ENCODE results near the gene CNTNAP5. TPM values are rescaled to one million over a fixed set of nuclear protein-coding genes. Genes with fewer than 3 reads are reported as not detected.

Gene CNTNAP5
- total and polyA plus RNA-seq, 2 donors (not counting 3 experiments of a cell fraction or from before 2014, with no cell fraction given): not detected

DNA sequence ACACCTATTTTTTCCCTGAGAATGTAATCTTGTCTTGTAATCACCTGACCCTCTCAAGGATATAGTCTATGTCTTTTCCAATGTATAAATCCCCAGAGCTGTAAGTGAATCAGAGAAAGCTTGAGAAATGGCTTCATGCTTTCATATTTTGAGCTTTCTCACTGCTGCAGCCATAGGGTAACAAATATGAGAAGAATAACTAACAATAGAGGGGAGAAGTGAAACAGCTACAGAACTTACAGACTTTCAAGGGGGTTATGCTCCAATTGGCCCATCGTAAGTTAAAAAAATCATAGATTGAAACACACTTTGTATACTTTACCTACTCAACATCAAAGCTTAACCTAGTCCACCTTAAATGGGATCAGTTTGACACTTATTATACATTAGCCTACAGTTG lies 111.0 kb downstream of the CNTNAP5 start:
- Histone ChIP-seq H3K36me3 (ENCODE audit: control insufficient read depth in 2 of 2, extremely low read depth in 1 of 2, insufficient read depth in 2 of 2, low read length in 2 of 2) (no peaks in the 10 kb centered on the region), H3K9me1 (replicated peaks; ENCODE audit: control insufficient read depth, extremely low read depth, insufficient read depth, low read length) (no peaks in the 10 kb centered on the region), H3K4me1 (ENCODE audit: control insufficient read depth, extremely low read depth, insufficient read depth, low read length) (no peaks in the 10 kb centered on the region), H3K9me3 (replicated peaks; ENCODE audit: control insufficient read depth, insufficient read depth, low read length) (peaks cover 6% of the 10 kb centered on the region), H3K79me2 (ENCODE audit: control insufficient read depth, insufficient read depth, low read length) (no peaks in the 10 kb centered on the region), H3K9ac (replicated peaks; ENCODE audit: extremely low read depth, insufficient read depth, low read length) (no peak overlapping the region), H3K27ac (ENCODE audit: insufficient read depth, low read depth, low read length) (no peak overlapping the region), H3K4me3 (replicated peaks in 1 of 3; ENCODE audit: insufficient read depth in 1 of 3, low read depth in 1 of 3, low read length in 3 of 3) (no peak overlapping the region), H4K20me1 (replicated peaks; ENCODE audit: control insufficient read depth, extremely low read depth, insufficient read depth, low read length) (no peaks in the 10 kb centered on the region), H3K27me3 (ENCODE audit: control insufficient read depth in 2 of 2, insufficient read depth in 2 of 2, low read length in 2 of 2) (no peaks in the 10 kb centered on the region), H2AFZ (ENCODE audit: low read depth, low read length) (no peak overlapping the region), H3K4me2 (ENCODE audit: insufficient read depth, low read length) (no peak overlapping the region)
- FAIRE-seq (no peak), DNase-seq (ENCODE audit: low read depth, low spot score) (no peak)
- TF ChIP-seq FOS (IDR thresholded peaks at IDR 0.05; ENCODE audit: borderline replicate concordance, insufficient read depth, low read length) (no peak), POLR2AphosphoS5 (IDR thresholded peaks at IDR 0.05; ENCODE audit: insufficient read depth, low read depth, low read length) (no peak), MYC (IDR thresholded peaks at IDR 0.05; ENCODE audit: low read depth, low read length) (no peak), EZH2 (IDR thresholded peaks at IDR 0.05; ENCODE audit: borderline replicate concordance, low read depth, low read length, severe bottlenecking) (no peak), JUN (IDR thresholded peaks at IDR 0.05; ENCODE audit: borderline replicate concordance, insufficient read depth, insufficient read length, low read depth) (no peak), POLR2A (IDR thresholded peaks at IDR 0.05; ENCODE audit: low read depth, low read length) (no peak), GATA2 (IDR thresholded peaks at IDR 0.05; ENCODE audit: insufficient read depth, insufficient read length, low read depth, low read length) (no peak)
- TF ChIP-seq, protein P1, sequence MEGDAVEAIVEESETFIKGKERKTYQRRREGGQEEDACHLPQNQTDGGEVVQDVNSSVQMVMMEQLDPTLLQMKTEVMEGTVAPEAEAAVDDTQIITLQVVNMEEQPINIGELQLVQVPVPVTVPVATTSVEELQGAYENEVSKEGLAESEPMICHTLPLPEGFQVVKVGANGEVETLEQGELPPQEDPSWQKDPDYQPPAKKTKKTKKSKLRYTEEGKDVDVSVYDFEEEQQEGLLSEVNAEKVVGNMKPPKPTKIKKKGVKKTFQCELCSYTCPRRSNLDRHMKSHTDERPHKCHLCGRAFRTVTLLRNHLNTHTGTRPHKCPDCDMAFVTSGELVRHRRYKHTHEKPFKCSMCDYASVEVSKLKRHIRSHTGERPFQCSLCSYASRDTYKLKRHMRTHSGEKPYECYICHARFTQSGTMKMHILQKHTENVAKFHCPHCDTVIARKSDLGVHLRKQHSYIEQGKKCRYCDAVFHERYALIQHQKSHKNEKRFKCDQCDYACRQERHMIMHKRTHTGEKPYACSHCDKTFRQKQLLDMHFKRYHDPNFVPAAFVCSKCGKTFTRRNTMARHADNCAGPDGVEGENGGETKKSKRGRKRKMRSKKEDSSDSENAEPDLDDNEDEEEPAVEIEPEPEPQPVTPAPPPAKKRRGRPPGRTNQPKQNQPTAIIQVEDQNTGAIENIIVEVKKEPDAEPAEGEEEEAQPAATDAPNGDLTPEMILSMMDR (IDR thresholded peaks at IDR 0.05; ENCODE audit: extremely low read depth in 1 of 2, insufficient read depth in 1 of 2, low read depth in 1 of 2, low read length in 2 of 2): no peak
- TF ChIP-seq, protein P2, sequence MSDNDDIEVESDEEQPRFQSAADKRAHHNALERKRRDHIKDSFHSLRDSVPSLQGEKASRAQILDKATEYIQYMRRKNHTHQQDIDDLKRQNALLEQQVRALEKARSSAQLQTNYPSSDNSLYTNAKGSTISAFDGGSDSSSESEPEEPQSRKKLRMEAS (IDR thresholded peaks at IDR 0.05; ENCODE audit: insufficient read depth, insufficient read length): no peak
- BruUV-seq (replicated peaks): no TSS peak
- dilution Hi-C loops (cut with MboI; ENCODE audit: extremely low pct_ligation_motif_present, low sequenced_read_pairs) (no loop called here), intact Hi-C loops (cut with micrococcal nuclease) (no loop called here)
- POLR2A ChIA-PET: no interaction called here
- CTCF ChIA-PET: no interaction called here

All from endothelial cell of umbilical vein (primary cell).